NCI-H1048 (cell line): ENCODE results near the gene TRAPPC13.
"Not testable (repeated sequence)": the region's sequence is repeated elsewhere in the genome, so short reads cannot be mapped to it uniquely, and the experiment has no call there.

ENCODE experiments used
- DNase-seq: peaks from one replicate; lab custom pipeline; 2025; lab: John Stamatoyannopoulos, UW

TRAPPC13 gene, protein sequence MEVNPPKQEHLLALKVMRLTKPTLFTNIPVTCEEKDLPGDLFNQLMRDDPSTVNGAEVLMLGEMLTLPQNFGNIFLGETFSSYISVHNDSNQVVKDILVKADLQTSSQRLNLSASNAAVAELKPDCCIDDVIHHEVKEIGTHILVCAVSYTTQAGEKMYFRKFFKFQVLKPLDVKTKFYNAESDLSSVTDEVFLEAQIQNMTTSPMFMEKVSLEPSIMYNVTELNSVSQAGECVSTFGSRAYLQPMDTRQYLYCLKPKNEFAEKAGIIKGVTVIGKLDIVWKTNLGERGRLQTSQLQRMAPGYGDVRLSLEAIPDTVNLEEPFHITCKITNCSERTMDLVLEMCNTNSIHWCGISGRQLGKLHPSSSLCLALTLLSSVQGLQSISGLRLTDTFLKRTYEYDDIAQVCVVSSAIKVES

DNA sequence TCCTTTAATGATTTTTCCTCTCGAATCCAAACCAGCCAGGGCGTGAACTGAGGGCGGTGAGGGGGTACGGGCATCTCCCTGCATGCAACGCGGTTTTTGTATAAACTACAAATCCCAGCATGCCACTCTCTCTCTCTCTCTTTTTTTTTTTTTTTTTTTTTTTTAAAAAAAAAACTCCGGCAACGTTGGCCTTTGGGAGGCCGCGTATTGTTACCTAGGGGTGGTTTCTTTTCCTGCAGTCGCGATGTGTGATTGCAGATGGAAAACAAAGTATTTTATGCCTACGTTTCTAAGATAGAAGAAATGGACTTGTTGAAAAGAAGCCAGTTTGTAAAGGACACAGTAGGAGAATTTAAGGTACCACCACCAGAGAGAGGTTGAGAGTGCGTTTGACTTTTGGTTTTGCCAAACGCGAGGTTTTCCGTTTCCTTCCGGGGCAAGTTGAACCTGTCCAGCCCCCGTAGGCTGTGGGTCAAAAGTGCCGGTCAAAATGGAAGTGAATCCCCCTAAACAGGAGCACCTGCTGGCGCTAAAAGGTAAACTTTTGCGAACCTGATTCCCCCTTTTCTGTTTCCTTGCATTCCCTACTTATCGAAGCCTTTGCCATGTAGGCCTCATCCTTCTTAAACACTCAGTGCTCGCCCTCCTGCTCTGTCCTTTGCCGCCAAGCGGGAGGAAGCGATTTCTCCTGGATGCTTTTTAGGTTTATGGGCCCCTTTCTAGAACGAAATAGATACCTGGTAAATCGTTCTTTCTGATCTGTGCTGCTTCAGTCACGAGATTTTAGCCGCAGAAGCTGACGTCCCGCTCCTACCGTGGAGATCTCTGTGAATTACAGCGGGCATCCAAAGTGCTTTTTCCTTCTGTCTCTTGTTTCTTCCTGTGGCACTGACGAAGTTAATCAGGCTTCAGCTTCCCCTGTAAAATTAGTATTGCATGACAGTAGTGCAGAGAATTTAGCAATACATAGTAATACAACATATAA, at the start of gene TRAPPC13, which contains the start of gene SHLD3:
Gene TRAPPC13 (plus strand): TSS at position 457 of the 985 bp plus-strand sequence. CDS start 34 bp downstream, at position 491.
Gene SHLD3 (plus strand): TSS at position 457 of the 985 bp plus-strand sequence. CDS start 4,561 bp downstream, outside the sequence.
- peak; percentile 78 for DNase-seq

- DNase-seq, result no peak
These were observed 47.7 kb upstream of the TRAPPC13 start for GRCh38 chr5:65577141-65577540.

GRCh38 chr5:65588694-65589093, 36.1 kb upstream of the TRAPPC13 start:
- DNase-seq, result no peak

GRCh38 chr5:65601761-65602160, 23.1 kb upstream of the TRAPPC13 start:
- not testable (repeated sequence) for DNase-seq

- DNase-seq, result no peak
These were observed 13.3 kb upstream of the TRAPPC13 start for GRCh38 chr5:65611524-65611923.

GRCh38 chr5:65612298-65612907, 12.4 kb upstream of the TRAPPC13 start:
- no peak for DNase-seq

GRCh38 chr5:65620021-65620420, 4.8 kb upstream of the TRAPPC13 start:
- DNase-seq, result no peak

GRCh38 chr5:65621961-65622360, 2.9 kb upstream of the TRAPPC13 start:
- not testable (repeated sequence) for DNase-seq

DNA sequence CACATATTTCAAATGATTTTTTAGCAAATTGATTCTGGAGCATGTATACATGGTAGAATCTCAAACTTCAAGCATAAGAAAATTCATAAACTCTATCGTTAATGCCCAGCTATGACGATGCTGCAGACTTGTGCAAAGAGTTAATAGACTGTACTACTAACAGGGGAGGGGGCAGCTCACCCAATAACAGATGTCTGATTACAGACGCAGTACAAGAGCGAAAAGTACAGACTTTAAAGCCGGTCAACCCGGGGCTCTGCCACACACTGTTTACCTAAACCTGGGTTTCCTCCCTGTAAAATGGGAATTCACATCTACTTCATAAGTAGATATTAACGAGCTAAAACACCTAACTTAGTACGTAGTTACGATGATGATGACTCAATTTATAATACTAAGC, 1.3 kb upstream of the TRAPPC13 start:
- no peak for DNase-seq

DNA sequence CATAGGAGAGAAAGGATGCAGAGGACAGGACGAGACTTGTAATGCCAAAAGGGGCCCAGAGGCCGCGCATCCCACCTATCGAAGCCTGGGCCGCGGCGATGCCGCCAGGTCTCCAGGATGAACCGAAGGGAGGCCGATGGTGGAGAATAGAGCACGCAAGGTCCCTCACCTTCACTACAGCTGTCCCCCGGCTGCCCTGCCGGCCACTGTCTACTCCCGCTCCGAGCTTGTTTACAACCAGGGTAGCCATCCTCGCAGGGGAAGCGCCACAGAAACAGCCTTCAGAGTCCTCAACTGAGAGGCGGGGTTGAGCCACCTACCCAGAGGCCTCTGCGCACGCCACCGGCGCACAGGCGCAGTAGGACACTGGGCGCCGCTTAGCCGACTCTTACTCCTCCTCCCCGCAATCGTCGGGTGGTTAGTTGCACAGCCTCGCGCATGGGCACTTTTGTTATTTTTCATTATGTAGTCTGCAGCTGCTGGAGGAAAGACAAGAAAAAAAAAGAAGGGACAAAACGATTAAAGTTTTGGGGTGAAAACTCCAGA, 729 bp upstream of the TRAPPC13 start, which contains the start of gene TRIM23:
Gene TRIM23 (minus strand): TSS at position 309 of the 546 bp plus-strand sequence. CDS start 59 bp downstream, at position 250.
- DNase-seq, result peak; percentile 56

DNA sequence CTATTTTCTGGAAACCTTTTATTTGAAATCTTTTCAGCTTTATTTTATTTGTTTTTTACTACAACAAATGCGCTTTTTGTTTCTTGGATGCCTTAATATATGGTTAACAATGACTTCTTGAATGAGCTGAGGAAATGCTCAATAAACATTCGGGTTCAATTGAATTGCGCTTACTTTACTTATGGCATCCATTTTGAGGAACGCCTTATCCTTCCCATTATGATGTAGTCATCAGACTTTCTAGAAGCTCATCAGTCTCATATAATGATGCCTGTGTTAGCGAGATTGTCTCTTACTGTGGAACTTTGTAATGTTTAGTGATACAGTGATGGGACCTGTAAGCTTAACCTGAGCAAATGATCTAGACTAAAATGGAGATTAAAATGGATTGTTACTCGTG, 916 bp downstream of the TRAPPC13 start:
- no peak for DNase-seq

- DNase-seq, result no peak
These were observed 6.2 kb downstream of the TRAPPC13 start for GRCh38 chr5:65630981-65631380.

DNA sequence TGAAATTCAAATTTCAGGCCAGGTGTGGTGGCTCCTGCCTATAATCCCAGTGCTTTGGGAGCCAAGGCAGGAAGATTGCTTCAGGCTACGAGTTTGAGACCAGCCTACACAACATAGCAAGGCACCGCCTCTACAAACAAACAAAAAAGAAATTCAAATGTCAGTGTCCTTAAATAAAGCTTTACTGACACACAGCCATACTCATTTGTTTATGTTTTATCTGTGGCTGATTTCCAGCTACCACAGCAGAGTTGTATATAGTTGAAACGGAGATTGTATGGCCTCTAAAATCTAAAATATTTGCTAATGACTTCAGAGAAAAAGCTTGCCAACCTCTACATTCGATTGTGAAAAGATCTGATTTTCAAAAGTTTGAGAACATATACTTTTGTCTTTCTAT, 15.4 kb downstream of the TRAPPC13 start:
- DNase-seq, result no peak

GRCh38 chr5:65646938-65647337, 22.1 kb downstream of the TRAPPC13 start:
- no peak for DNase-seq

- no peak for DNase-seq
These were observed 23.1 kb downstream of the TRAPPC13 start for GRCh38 chr5:65647941-65648340.

DNA sequence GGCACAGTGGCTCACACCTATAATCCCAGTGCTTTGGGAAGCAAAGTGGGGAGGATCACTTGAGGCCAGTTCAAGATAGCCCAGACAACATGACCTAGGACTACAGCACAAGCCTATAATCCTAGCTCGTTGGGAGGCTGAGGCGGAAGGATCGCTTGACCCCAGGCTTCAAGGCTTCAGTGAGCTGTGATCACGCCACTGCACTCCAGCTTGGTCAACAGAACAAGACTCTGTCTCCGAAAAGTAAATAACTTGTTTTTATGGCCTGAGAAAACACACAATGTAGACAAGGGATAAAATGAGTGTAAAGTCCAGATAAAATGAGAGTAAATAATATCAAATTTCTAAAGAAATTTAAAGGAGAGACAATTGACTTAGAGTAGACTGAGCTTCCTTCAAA, 26.3 kb downstream of the TRAPPC13 start:
- DNase-seq, result no peak

DNA sequence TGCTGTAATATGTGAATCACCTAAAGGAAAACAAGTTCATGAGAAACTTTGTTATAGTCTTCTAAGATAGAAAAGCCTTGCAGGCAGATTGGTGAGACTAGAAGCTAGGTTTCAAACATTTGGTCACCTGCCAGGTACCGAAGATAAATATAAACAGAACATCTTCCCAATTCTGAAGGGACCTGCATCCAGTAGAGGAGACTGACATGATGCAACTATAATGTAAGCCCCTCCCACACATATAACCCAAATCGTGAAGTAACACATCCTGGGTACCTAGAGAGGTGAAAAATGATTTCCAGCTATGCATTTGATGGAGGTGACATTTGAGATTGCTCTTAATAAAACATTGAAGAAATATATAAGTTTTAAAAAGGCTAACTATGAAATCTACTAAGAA, 29.9 kb downstream of the TRAPPC13 start:
- DNase-seq, result no peak

DNA sequence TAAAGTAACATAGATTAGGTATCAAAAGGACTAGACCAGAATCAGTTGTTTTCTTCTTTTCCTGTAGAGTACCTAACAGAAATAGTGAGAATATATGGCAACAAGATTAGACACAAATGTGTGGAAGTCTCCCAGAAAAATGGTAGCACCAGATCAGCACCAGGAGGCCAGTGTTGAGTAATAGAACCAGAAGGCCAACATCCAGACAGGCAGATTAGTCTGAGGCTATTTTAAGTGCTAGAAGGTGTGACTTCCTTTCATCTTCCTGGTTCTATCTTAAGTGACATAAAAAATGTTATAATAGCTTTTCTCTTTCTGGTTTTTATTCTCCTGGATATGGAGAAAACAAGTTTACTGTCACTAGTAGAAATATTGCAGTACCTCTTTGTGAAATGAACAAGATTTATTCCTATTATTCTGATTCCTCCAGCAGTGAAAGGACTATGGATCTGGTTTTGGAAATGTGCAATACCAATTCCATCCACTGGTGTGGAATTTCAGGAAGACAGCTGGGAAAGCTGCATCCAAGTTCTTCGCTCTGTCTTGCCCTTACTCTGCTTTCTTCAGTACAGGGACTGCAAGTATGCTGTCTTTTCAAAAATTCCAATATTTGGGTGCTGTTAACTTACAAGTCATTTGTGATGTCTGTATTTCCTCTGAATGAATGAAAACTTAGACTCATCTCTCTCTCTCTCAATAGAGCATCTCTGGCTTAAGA, 39.1 kb downstream of the TRAPPC13 start:
- DNase-seq, result no peak

DNA sequence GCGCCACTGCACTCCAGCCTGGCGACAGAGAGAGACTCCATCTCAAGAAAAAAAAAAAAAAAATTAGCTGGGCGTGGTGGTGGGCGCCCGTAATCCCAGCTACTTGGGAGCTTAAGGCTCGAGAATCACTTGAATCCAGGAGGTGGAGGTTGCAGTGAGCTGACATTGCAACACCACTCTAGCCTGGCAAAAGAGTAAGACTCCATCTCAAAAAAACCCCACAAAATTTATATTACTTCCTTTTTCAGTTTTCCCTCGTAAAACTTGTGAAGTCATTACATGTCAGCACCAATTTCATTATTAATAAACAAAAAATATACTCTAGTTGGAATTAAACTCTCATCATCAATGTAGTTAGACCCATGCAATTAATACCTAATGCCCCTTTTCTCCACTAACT, 43.9 kb downstream of the TRAPPC13 start:
- DNase-seq, result no peak

GRCh38 chr5:65672796-65673195, 48.0 kb downstream of the TRAPPC13 start:
- no peak for DNase-seq

DNA sequence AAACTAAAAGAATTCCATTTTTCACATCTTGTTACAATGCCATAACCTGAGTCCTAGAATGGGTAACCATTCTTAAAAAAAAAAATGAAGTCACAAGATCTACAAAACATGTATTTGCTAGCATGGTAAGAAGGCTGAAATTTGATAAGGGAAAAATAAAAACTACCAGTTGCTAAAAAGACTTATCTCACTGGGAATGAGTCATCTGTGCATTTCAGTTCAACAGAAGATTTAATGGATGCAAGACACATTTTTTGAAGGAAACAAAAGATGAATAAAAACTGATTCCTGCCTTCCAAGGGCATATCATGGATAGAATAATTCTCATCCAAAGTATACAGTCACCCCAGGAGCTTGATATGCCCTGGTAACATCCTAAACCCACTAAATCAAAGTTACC, 49.9 kb downstream of the TRAPPC13 start:
- no peak for DNase-seq
